GM19463 (cell line): ENCODE data around the gene UBASH3B.
A peak's percentile ranks its signal among the peaks of the same experiment; 100 is the strongest.

ENCODE experiments used
- ATAC-seq: cut with Tn5 transposase; IDR thresholded peaks from one replicate; pipeline ENCODE4 v1.9.1; 2021; ENCODE audit warnings: mild to moderate bottlenecking, moderate library complexity; ENCODE audit not compliant: unreplicated experiment

UBASH3B gene

DNA sequence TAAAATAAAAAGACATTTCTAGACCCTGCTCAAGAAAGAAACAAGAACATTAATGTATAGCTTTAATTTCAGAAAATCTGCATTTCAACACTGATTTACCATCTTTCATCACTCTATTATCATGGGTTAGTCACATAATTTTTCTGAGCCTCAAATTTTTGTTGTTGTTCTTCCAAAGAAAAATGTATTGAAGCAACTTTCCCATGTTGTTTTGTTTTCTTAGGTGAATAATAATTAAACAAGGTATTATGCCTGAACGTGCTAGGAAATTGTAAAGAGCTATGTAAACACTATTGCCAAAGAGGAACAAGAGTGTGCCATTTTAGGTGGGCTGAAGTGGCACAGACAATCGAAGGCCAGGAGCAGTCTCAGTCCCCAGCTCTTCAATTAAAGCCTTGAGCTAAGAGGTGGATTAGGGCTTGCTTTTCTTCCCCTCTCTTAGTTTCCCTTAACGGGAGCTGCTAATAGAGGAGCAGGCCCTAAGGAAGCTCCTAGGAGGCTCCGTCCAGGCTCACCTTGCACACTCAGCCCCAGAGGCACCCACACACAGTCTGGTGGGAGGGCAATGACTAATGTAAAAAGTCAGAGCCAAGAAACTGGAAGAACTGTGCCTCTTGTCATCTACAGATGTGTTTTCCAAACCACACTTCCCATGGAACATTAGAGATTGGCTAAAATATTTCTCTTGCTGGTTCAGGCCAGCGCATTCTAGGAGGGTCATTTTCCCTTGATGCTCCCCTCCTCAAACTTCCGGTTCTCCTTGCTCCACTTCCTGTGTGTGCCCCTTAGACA, 8.8 kb upstream of the UBASH3B start:
- ATAC-seq = no peak

DNA sequence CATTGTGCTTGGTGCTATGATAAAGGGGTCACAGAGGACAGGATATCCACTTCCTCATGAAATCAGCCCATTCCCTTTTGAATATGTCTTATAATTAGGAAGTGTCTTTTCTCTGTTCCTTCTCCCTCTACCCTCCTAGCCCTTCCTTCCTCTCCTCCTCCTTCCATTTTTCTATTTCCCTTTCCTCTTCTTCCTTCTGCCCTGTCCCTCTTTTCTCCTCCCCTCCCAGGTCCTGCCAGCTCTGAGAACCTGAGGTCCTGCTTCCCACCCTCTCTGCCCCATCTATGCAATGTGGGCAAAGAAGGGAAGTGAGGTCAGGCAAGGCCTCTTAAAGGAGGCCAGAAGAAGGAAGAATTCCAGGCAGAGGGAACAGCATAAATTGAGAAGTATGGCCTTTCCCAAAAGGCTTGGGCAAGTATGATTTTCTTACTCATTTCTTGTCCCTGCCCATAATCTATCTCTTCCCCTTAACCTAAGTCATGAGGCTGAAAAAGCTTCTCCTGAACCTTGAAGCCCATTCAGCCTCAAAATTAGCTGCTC, 7.7 kb upstream of the UBASH3B start:
- no peak for ATAC-seq

DNA sequence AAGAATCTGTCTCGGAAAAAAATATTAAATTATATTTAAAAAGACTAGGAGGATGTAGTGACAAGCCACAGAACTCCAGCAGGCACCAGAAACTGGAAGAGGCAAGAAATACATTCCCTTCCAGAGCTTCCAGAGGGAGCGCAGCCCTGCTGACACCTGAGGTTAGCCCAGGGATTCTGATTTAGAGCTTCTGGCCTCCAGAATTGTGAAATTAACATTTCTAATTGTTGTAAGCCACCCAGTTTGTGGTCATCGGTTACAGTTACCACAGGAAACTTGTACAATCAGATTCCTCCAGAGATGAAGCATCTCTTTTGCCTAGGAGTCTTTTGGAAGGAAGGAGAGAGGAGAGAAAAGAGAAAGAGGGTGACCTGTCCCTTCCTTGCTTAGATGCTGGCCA, 6.4 kb upstream of the UBASH3B start:
- ATAC-seq = no peak

DNA sequence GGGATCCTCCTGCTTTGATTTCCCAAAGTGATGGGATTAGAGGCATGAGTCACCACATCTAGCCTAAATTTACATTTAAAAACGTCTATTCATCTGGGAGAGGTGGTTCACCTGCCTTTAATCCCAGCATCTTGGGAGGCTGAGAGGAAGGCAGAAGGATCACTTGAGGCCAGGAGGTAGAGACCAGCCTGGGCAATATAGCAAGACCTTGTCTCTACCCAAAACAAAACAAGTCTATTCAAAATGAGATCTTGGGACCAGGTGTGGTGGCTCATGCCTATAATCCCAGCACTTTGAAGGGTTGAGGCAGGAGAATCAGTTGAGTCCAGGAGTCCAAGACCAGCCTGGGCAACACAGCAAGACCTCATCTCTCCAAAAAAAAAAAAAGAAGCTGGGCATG, 4.9 kb upstream of the UBASH3B start:
- no peak for ATAC-seq

DNA sequence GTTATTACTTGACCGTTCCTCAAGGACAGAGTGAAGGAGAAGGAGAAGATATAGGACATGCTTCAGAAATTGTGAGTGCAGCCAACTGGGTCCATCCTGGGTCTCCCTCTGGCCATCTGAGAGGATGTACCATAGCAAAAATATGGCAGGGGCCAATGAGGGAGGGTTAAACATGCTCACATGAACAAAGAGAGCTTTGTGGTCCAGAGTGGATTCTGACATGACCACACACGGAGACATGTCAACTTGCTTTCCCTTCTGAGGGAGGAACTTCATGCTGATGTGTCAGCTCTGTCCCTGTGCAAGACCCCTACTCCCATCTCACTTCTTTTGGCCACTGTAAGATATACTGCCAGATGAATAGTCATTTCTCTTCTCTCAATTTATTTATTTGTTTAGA, 3.0 kb upstream of the UBASH3B start:
- ATAC-seq = no peak

DNA sequence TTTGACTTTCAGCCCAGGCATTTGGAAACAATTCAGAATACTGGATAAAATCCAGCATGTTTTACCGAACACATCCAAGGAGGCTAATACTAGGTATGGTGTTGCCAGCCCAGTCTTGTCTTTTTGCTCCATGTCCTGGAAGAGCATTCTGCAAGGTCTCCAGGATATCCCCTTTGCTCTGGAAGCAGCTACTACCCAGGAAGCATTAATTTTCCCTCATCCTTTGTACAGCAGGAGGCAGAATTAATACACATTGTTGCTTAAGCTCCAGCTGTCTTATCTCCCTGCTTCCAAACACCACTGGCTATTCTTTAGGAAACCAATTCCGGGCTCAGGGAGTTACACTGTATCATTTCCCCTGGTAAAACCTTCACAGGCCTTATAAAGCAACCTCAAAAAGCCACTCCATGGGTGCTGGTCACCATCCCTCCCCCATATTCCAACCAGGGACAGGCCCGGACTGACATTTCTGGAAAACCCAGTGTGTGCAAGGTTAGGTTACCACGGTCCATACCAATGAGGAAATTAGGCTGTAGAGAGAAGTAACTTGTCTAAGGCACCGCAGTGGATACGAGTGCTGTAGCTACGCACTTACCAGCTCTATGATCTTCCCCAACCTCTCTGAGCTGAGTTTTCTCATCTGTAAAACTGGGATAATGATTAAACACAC, 1.5 kb upstream of the UBASH3B start:
- no peak for ATAC-seq

DNA sequence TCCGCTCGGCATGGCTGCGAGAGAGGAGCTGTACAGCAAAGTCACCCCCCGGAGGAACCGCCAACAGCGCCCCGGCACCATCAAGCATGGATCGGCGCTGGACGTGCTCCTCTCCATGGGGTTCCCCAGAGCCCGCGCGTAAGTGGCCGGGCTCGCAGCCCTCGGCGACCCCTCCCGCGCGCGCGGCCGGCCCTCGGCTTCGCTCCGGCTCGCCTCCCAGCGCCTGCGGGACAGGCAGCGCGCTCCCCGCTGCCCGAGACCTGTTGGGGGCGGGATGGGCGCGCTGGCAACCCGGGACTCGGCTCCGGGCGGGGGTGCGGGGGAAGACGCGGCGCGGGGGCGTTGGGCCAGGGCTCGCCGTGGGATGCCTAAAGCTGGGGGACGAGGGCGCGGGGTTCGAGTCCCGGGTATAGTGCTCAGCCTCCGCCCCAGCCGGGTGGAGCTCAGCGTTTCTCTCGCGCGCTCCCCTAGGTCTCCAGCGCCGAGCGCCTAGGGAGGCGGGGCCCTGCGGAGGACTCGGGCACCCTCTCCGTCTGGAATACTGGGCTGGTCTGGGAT, 630 bp downstream of the UBASH3B start:
- ATAC-seq = peak; percentile 37

DNA sequence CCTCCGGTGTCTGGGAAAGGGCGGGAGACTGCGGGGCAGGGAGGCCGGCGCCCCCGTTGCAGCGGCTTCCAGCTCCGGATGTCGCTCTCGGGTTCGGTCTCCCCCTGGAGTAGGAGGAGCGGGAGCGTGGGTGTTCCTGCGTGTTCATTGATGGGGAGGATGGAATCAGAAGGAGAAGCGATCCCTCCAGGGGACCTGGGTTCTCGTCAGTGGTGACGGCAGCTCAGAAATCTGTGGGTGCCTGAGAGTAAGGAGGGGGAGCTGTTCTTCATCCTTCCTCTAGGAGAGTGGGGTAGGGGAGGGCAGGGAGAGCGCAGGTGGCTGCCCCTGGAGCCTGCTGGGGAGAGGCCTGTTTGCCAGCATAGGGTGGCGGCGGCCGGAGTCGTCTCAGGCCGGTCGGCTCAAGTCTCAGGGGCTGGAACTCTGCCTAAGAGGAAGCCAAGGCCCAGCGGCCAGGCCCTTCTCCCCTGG, 1.1 kb downstream of the UBASH3B start:
- ATAC-seq = no peak

DNA sequence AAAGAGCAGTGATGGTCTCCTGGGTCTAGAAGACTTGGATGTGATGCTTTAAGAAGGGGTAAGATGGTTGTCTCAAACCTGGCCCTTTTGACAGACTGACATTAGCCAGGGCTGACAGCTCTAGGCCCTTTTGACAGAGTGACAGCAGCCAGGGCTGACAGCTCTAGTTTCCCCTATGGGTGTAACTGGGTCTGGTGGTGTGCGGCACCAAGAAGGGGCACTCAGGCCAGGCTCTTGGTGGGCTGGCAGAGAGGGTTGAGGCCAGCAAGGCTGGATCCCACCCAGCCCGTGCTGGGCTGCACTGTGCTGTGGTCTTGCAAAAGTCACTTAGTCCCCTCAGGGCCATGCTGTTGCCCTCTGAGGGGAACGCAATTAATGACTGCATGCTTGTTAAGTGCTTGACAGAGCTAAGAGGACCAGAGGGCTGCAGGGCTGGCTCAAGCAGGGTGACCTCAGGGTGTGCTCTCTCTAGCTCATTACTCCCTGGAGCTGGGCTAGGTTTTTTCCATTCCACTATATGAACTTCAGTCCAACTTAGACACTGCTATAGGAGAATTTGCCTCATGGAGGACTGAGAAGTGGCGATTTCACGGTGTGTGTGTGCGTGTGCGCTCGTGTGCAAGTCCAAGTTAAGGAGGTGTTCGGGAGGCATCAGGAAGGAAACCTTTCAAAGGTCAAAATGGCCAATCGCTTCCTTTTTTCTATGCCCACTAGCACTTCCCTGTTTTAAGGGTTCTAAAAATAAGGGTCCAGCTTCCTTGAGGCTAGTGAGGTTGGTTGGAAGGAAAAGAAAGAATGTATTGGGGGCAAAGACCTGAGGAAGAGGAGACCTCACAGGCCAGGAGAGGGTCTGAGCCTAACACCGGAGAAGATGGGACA, 4.4 kb downstream of the UBASH3B start:
- ATAC-seq = no peak

DNA sequence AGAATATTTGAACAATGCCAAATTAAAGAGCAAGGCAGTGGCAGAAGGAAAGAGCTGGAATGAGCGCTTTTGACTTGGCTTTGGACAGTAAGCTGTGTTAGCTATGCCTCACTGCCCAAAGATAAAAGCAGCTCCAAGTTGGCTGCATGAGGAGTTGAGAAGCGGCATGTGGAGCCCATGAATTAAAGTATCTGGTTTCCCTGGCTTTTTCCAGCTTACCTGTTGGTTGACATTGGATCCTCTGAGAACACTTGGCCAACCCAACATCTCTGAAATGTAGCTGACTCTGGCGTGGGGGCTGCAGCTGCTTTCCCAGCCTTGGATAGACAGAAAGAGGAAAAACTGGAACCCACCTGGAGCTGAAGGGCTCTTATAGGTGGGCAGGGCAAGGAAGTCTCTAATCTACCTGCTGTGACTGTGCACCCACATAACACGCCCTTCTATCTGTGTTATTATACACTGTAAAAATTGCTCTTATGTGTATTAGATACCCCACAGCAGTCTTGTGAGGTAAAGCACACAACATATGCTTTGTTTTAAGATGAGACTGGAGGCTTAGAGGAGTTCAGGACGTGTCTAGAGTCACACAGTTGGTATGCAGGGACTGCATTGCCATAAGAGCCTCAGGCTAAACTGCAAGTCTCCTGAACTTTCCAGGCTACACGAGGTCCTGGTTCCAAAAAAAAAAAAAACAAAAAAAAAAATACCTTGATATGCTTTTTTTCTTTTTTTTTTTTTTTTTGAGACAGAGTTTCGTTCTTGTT, 5.8 kb downstream of the UBASH3B start:
- ATAC-seq = no peak

DNA sequence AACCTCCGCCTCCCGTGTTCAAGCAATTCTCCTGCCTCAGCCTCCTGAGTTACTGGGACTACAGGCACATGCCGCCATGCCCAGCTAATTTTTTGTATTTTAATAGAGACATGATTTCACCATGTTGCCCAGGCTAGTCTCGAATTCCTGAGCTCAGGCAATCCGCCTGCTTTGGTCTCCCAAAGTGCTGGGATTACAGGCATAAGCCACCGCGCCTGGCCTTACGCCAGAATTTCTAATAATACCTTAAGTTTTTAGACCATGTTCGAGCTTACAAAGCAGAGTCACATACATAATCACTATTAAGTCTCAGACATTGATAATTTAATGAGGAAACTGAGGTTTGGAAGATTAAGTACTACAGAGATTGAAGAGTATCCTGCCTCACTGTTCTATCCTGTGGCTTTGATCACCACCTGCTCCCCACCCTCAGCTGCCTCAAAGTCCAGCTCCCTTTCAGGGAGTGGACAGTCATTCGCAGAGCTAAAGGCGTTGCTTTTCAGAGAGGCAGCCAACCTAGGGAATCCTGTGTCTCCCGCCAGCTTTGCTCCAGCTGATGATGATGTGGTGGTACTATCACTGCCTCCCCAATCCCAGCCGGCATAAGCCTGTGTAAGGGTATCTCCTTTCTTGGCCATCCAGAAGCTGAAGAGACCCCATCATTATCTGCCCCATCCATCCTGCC, 7.7 kb downstream of the UBASH3B start:
- no peak for ATAC-seq

DNA sequence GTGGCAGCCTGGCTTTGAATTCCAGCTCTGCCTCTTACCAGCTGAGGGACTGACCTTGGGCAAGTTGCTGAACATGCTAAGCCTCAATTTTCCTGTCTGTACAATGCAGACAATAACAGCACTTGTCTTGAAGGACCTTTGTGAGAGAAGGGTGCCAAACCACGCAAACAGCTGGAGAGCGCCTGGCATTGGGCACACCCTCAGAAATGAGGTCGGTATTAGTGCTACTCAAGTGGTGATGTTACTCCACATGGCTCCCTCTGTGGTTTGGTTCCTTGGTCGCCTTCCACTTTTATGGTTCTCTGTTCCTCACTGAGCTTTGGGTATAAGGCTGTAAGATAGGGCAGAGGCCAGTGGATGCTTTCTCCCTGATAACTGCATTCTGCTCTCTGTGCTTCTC, 8.2 kb downstream of the UBASH3B start:
- ATAC-seq = no peak

DNA sequence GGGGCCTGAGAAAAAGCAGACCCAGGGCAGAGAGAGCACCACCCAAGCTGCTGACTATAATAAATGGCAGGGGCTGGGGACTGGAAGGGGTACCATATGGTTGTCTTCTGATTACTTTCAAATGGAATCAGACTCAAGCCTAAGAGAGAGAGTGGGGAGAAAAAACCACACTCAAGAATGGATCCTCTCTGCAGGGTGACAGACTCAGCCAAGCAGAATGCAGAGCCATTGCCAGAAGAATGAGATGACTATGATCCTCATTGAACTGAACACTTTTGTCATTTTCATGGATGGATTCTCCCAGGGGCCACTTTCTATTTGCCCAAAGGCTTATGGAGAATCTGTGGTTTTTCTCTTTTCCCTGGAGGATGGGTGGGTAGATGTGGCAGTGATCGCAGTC, 8.7 kb downstream of the UBASH3B start:
- ATAC-seq = no peak

DNA sequence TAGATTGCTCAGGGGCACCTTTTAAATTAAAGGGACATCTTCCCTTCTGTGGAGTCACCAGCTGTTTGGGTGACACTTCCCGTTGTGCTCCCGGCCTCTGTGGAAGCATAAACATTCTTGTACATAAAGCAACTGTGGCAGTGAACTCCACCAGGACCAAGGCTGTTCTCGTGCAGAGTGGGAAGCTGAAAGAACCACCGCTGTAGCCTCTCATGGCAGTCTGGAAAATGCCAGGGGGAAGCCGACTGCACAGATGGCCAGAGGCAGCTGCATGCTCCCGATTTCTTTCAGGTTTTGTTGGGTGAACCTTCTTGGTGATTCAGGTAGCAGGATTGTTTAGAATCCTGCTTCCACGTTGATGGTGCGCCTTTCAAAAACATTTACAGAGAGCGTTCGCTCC, 10.3 kb downstream of the UBASH3B start:
- no peak for ATAC-seq

DNA sequence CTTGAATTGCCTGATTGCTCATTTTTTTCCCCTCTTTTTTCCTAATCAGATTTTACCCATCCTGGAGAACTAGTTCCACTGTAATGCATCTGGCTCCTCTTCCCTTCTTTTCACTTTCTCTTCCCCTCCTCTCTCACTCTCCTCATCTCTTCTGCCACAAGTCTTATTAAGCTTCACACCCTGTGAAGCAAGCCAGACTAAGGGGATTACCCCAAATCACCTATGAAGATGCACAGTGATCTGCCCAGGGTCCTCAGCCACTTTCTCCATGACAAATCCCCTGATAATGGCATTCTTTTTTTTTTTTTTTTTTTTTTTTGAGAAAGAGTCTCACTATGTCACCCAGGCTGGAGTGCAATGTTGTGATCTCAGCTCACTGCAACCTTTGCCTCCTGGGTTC, 11.2 kb downstream of the UBASH3B start:
- no peak for ATAC-seq

DNA sequence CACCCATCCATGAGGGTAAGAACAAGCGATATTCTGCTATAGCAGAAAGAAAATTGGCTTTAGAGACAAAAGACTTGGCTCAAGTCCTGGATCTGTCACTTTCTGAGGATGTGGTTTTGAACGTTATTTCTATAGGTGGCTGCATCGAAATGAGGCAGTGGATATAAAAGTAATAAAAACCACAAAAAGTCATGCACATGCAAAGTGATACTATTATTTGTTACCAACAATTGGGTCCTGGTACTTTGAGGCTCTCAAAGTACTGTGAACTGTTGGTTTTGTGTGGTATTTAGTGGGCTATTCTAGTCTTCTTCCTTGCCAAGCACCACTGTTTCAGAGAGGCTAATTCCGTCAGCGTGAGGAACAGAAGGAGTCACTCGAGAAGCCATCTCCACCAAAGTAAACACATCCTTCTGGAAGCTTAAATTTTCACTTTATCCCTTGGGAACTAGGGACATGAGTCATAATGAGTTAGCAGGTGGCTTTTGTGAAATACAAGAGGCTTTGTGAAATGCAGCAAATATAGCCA, 13.1 kb downstream of the UBASH3B start:
- no peak for ATAC-seq

DNA sequence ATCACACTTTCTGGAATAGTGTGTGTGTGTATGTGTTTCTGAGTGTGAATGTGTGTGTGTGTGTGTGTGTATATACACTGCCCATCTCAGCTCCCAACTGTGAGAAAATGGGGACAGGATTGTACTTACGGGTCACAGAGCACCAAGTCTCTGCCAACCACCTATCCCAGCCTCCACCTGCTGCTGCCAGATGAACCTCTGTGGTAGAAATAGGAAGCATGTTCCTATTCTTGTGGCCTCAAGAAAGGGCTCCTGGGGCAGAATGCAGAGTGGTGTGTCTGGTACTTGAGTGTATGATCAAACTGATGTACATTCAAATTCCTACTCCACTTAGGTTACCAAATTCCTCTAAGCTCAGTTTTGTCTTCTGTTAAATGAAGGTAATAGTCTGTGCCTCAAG, 14.6 kb downstream of the UBASH3B start:
- ATAC-seq = no peak

DNA sequence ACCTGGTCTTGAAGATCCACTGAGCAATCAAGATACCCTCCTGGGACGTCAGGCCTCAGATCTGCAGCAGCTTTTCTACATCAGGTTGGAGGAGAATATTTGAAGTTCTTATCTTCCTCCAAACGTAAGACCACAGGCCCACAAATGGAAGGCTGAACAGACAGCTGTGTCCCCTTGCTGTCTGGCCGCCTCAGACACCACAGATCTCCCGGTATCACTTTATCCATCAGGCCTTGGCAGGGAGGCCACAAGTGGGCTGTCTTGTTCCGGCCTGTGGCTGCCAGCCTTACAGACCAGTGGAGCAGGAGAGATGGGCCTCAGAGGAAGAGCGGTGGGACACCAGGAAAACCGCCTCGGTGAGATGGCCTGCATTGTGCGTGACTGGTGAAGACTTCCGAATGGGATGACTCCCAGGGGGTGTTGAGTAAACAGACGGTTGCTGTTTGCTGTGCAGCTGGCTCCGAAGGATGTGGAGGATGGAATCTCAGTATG, 15.9 kb downstream of the UBASH3B start:
- ATAC-seq = no peak

DNA sequence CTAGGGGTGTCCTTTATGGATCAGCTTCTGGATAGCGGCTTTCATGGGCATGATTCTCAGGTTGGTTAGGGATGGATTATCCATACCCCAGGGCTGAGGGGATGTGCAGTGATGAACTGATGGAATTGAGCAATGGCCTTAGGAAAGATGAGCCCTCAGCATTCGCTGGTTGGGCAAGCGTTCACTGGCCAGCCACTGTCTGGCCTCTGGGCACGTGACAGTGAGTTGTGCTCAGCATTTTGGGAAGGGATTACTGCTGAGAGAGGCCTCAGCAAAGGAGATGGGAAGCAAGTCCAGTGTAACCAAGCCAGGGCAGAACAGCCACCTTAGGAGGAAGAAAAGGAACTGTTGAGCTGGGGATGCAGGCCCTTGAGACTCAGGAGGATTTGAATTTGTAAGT, 17.4 kb downstream of the UBASH3B start:
- no peak for ATAC-seq
